ENCODE data around the gene CMPK1. TPM values are rescaled to one million over a fixed set of nuclear protein-coding genes. Genes with fewer than 3 reads are reported as not detected.

The CMPK1 gene
- total and polyA plus RNA-seq, 10 of the 15 experiments (the other 5 are each of a cell fraction or from before 2014, with no cell fraction given): 43.7 to 159 (median 85.6) TPM

DNA sequence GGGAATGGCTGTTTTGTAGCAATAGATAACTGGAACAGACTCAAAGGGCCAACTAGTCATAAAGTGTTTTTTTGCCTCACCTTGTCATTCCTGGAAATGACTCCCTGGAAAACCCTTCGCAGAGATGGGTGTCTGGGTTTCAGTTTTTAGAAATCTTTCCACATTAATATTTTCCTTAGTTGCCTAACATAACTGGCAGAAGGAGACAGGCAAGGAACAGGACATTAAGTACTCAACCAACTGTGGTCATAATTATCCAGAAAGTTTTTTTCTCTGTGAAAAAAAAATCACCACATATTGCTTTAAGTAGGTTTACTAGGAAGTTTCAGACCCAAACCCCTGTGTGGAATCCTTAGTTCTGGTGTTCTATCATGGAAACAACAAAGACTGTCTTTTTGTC lies 3.4 kb upstream of the CMPK1 start (continued):
- no peak for TF ChIP-seq RELA (IDR thresholded peaks at IDR 0.05; ENCODE audit: borderline replicate concordance, partially characterized antibody)
- no peak for TF ChIP-seq EZH2 (IDR thresholded peaks at IDR 0.05; ENCODE audit: borderline replicate concordance, control insufficient read depth, low read depth, low read length)
- TF ChIP-seq TCF3 (IDR thresholded peaks at IDR 0.05; ENCODE audit: borderline replicate concordance, insufficient read depth, low read depth, low read length): no peak
- TF ChIP-seq BMI1 (IDR thresholded peaks at IDR 0.05; ENCODE audit: borderline replicate concordance): no peak

DNA sequence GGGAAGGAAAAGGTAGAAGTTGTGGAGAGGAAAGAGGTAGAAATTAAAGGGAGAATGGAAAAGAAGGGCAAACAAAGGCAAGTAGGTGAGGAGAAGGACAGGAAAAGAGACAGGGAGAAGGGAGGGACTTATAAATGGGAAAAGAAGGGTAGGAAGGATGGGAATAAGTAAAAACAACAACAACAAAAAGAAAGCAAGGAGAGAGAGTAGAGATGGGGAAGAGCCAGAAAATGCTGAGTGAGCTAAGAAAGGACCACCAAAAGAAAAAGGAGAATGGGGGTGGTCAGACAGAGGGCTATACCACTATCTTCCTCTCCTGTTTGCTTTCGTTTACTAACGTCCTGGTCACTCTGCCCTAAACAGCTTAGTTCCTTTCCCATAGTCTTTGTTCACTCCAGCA lies 1.7 kb upstream of the CMPK1 start:
- no peak overlapping the region for H3K27ac ChIP-seq (ENCODE audit: control insufficient read depth, insufficient read depth)
- SMC1A ChIA-PET (ENCODE audit: uncharacterized antibody, unreplicated experiment): interaction anchor here (0.7 to 1.3 kb wide), 2 partner anchors 8 to 18 kb away, joined by 3 to 4 read pairs; partner anchors contain the start of gene STIL
- H3K4me2 ChIP-seq (ENCODE audit: control insufficient read depth, insufficient read depth): no peak overlapping the region
- no peaks in the 10 kb centered on the region for H3K9me3 ChIP-seq (replicated peaks; ENCODE audit: control insufficient read depth, insufficient read depth, low read length)
- intact Hi-C loops (cut with micrococcal nuclease; ENCODE audit: unreplicated experiment) (loop anchor here (10.0 kb wide), 1 partner anchor 103 kb away; the partner anchor contains the start of gene FOXD2), in situ Hi-C loops (cut with MboI) (no loop called here)
- peaks cover 3% of the 10 kb centered on the region; the same call in 1 of the 2 replicates for H3K4me1 ChIP-seq (ENCODE audit: control insufficient read depth, insufficient read depth, low read length)
- H3K27me3 ChIP-seq (replicated peaks in 1 of 2; ENCODE audit: control insufficient read depth in 2 of 2, insufficient read depth in 2 of 2, low read length in 1 of 2): no peaks in the 10 kb centered on the region
- H4K20me1 ChIP-seq (ENCODE audit: control insufficient read depth, insufficient read depth): no peaks in the 10 kb centered on the region
- no peak for ATAC-seq
- POLR2A ChIA-PET: interaction anchor here (0.5 to 1.5 kb wide), 4 partner anchors 12 to 566 kb away, joined by 3 to 4 read pairs (median 3); no protein-coding TSS in a partner anchor
- no peak overlapping the region for H2AFZ ChIP-seq (ENCODE audit: control insufficient read depth, low read depth, low read length)
- H3K79me2 ChIP-seq (ENCODE audit: control insufficient read depth, insufficient read depth, low read length): peaks cover 26% of the 10 kb centered on the region
- RAD21 ChIA-PET (ENCODE audit: unreplicated experiment): no interaction called here
- WGBS (ENCODE audit: insufficient coverage, insufficient replicate concordance, low lambda C conversion rate, missing lambda C conversion rate): 85% methylated on average over 2 of the region's 2 CpGs
- no peak overlapping the region for H3K4me3 ChIP-seq
- BruUV-seq (replicated peaks): no TSS peak
- no peaks in the 10 kb centered on the region for H3K36me3 ChIP-seq (ENCODE audit: control insufficient read depth in 2 of 2, insufficient read depth in 2 of 2, low read length in 1 of 2)
- CTCF ChIA-PET: interaction anchor here (0.8 kb wide), 1 partner anchor 44 kb away, joined by 3 read pairs; no protein-coding TSS in a partner anchor
- no peak overlapping the region for H3K9ac ChIP-seq (ENCODE audit: control insufficient read depth, insufficient read depth, low read length)
- FAIRE-seq: no peak
- DNase-seq (ENCODE audit: low read depth, low spot score): no peak
- TF ChIP-seq ZZZ3 (IDR thresholded peaks at IDR 0.05; ENCODE audit: control insufficient read depth, insufficient read length, low read depth) (no peak), NR2C2 (IDR thresholded peaks at IDR 0.05; ENCODE audit: borderline replicate concordance, control insufficient read depth, insufficient read length, low read depth) (no peak), SUZ12 (IDR thresholded peaks at IDR 0.05; ENCODE audit: unreplicated experiment) (no peak), HCFC1 (IDR thresholded peaks at IDR 0.05; ENCODE audit: low read length) (no peak), SUPT20H (IDR thresholded peaks at IDR 0.05; ENCODE audit: borderline replicate concordance, control insufficient read depth, low read depth, low read length) (no peak), EED (IDR thresholded peaks at IDR 0.05; ENCODE audit: low read depth) (no peak), SMAD1 (IDR thresholded peaks at IDR 0.05; ENCODE audit: low read depth, partially characterized antibody) (no peak), ZNF622 (IDR thresholded peaks at IDR 0.05) (no peak), IKZF1 (conservative IDR thresholded peaks at IDR 0.05) (no peak), HDAC2 (IDR thresholded peaks at IDR 0.05) (no peak)
- TF ChIP-seq, protein P1, sequence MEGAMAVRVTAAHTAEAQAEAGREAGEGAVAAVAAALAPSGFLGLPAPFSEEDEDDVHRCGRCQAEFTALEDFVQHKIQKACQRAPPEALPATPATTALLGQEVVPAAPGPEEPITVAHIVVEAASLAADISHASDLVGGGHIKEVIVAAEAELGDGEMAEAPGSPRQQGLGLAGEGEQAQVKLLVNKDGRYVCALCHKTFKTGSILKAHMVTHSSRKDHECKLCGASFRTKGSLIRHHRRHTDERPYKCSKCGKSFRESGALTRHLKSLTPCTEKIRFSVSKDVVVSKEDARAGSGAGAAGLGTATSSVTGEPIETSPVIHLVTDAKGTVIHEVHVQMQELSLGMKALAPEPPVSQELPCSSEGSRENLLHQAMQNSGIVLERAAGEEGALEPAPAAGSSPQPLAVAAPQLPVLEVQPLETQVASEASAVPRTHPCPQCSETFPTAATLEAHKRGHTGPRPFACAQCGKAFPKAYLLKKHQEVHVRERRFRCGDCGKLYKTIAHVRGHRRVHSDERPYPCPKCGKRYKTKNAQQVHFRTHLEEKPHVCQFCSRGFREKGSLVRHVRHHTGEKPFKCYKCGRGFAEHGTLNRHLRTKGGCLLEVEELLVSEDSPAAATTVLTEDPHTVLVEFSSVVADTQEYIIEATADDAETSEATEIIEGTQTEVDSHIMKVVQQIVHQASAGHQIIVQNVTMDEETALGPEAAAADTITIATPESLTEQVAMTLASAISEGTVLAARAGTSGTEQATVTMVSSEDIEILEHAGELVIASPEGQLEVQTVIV (IDR thresholded peaks at IDR 0.05; ENCODE audit: borderline replicate concordance, partially characterized antibody): no peak
- TF ChIP-seq, protein P2, sequence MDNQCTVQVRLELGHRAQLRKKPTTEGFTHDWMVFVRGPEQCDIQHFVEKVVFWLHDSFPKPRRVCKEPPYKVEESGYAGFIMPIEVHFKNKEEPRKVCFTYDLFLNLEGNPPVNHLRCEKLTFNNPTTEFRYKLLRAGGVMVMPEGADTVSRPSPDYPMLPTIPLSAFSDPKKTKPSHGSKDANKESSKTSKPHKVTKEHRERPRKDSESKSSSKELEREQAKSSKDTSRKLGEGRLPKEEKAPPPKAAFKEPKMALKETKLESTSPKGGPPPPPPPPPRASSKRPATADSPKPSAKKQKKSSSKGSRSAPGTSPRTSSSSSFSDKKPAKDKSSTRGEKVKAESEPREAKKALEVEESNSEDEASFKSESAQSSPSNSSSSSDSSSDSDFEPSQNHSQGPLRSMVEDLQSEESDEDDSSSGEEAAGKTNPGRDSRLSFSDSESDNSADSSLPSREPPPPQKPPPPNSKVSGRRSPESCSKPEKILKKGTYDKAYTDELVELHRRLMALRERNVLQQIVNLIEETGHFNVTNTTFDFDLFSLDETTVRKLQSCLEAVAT (IDR thresholded peaks at IDR 0.05): no peak
- TF ChIP-seq, protein P3, sequence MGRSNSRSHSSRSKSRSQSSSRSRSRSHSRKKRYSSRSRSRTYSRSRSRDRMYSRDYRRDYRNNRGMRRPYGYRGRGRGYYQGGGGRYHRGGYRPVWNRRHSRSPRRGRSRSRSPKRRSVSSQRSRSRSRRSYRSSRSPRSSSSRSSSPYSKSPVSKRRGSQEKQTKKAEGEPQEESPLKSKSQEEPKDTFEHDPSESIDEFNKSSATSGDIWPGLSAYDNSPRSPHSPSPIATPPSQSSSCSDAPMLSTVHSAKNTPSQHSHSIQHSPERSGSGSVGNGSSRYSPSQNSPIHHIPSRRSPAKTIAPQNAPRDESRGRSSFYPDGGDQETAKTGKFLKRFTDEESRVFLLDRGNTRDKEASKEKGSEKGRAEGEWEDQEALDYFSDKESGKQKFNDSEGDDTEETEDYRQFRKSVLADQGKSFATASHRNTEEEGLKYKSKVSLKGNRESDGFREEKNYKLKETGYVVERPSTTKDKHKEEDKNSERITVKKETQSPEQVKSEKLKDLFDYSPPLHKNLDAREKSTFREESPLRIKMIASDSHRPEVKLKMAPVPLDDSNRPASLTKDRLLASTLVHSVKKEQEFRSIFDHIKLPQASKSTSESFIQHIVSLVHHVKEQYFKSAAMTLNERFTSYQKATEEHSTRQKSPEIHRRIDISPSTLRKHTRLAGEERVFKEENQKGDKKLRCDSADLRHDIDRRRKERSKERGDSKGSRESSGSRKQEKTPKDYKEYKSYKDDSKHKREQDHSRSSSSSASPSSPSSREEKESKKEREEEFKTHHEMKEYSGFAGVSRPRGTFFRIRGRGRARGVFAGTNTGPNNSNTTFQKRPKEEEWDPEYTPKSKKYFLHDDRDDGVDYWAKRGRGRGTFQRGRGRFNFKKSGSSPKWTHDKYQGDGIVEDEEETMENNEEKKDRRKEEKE (IDR thresholded peaks at IDR 0.05): no peak
